Gastrocnemius medialis (tissue), 4 donors: ENCODE results near the gene SMIM9. TPM values are rescaled to one million over a fixed set of nuclear protein-coding genes. Genes with fewer than 3 reads are reported as not detected.
"Not testable (repeated sequence)": the region's sequence is repeated elsewhere in the genome, so short reads cannot be mapped to it uniquely, and the experiment has no call there.

Source experiments
- ATAC-seq, 2 donors: fragments of 150-250 bp; one replicate each; pipeline ENCODE4 v1.9.1; 2016
- DNase-seq, 2 donors: peaks; one replicate each; pipeline ENCODE4 v3.0.0-alpha.2; 2019
- H3K27ac ChIP-seq, 4 donors: fragments of 200-600 bp; sonication (generic); 1 replicate in 1 of 4; 2 replicates in 3 of 4; pipeline ENCODE4 v1.5.1; 2016 to 2018; ENCODE audit warnings: mild to moderate bottlenecking in 2 of 4, moderate library complexity in 1 of 4
- H3K27me3 ChIP-seq, 3 donors: fragments of 200-600 bp; sonication (generic) in 2 of 3; 1 replicate in 1 of 3; 2 replicates in 2 of 3; pipeline versions ENCODE4 v1.5.1 to v1.6.0; 2016 to 2019; ENCODE audit warnings: mild to moderate bottlenecking in 1 of 3, moderate library complexity in 1 of 3
- H3K36me3 ChIP-seq, 2 donors: fragments of 200-600 bp; sonication (generic) in 1 of 2; one replicate each; pipeline ENCODE4 v1.5.1; 2017 to 2018
- H3K4me1 ChIP-seq, 2 donors: fragments of 200-600 bp; sonication (generic) in 1 of 2; one replicate each; pipeline ENCODE4 v1.5.1; 2016 to 2017; ENCODE audit warnings: mild to moderate bottlenecking in 2 of 2
- H3K4me3 ChIP-seq, 4 donors: fragments of 200-600 bp; sonication (generic) in 3 of 4; 1 replicate in 1 of 4; 2 replicates in 3 of 4; pipeline ENCODE4 v1.5.1; 2016 to 2019; ENCODE audit warnings: mild to moderate bottlenecking in 2 of 4
- H3K9me3 ChIP-seq, 3 donors: fragments of 200-600 bp; sonication (generic) in 2 of 3; 1 replicate in 1 of 3; 2 replicates in 2 of 3; pipeline ENCODE4 v1.5.1; 2016 to 2019
- POLR2A ChIP-seq, 2 donors: fragments of 450-650 bp; IDR thresholded peaks; one replicate each; pipeline ENCODE4 v1.6.1; 2017; ENCODE audit warnings: antibody characterized with exemption in 2 of 2, mild to moderate bottlenecking in 2 of 2, moderate library complexity in 2 of 2
- in situ Hi-C, 4 donors: fragments of 200-750 bp; cut with MboI; loops; one replicate each; pipeline versions ENCODE4 v1.15.0 to v1.8.0; 2017; ENCODE audit warnings: low sequenced_read_pairs in 4 of 4
- intact Hi-C: fragments of 100-400 bp; cut with DNase I; formaldehyde crosslinking; loops from one replicate; pipeline ENCODE4 v1.15.1; 2023; ENCODE audit warnings: low total_unique reads
- total RNA-seq, 4 donors: library from RNA; depleted of rRNA; stranded (reverse); fragments of >200 nt; gene quantifications; one replicate each; pipeline versions ENCODE4 v1.1.0 to v1.2.3, GENCODE V29; 2016
- TF ChIP-seq, protein P1 (sequence below), 5 experiments: fragments of 450-650 bp in 3 of 5; fragments of 200-600 bp in 2 of 5; sonication (generic) in 2 of 5; IDR thresholded peaks in 4 of 5; conservative IDR thresholded peaks in 1 of 5; 1 replicate in 4 of 5; 2 replicates in 1 of 5; pipeline ENCODE4 v1.5.1; 2016 to 2019; ENCODE audit warnings: antibody characterized with exemption in 5 of 5, mild to moderate bottlenecking in 3 of 5, moderate library complexity in 3 of 5

Gene SMIM9
- total RNA-seq, 4 donors from 2014 or later, result not detected

DNA sequence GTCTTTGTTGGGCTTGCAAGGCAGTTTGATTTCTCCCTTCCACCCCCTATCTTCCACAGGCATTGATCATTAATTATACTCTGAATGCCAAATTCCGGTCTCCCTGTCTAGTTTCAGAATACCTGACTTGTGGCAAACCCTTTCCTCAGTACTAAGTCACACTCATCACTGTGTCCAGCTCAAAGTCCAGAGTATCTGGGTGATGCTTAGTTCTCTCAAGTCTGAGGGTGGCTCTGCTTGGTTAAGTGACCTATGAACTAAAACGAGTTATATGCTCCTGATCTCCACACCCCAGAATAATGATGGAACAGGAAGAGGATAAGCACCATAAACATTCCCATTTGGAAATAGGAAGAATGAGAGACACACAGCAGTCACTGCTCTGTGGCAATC lies 6.5 kb downstream of the SMIM9 start:
- intact Hi-C loops, result no loop called here
- H3K9me3 ChIP-seq, result no peaks in the 10 kb centered on the region
- TF ChIP-seq, protein P1, sequence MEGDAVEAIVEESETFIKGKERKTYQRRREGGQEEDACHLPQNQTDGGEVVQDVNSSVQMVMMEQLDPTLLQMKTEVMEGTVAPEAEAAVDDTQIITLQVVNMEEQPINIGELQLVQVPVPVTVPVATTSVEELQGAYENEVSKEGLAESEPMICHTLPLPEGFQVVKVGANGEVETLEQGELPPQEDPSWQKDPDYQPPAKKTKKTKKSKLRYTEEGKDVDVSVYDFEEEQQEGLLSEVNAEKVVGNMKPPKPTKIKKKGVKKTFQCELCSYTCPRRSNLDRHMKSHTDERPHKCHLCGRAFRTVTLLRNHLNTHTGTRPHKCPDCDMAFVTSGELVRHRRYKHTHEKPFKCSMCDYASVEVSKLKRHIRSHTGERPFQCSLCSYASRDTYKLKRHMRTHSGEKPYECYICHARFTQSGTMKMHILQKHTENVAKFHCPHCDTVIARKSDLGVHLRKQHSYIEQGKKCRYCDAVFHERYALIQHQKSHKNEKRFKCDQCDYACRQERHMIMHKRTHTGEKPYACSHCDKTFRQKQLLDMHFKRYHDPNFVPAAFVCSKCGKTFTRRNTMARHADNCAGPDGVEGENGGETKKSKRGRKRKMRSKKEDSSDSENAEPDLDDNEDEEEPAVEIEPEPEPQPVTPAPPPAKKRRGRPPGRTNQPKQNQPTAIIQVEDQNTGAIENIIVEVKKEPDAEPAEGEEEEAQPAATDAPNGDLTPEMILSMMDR (IDR thresholded peaks at IDR 0.05 in 4 of 5, conservative IDR thresholded peaks at IDR 0.05 in 1 of 5), result no peak
- TF ChIP-seq POLR2A (IDR thresholded peaks at IDR 0.05), result no peak
- ATAC-seq (no peak), DNase-seq (no peak)
- H3K4me1 ChIP-seq, result no peaks in the 10 kb centered on the region
- H3K4me3 ChIP-seq, result no peak overlapping the region
- no peaks in the 10 kb centered on the region for H3K36me3 ChIP-seq
- H3K27ac ChIP-seq, result no peak overlapping the region
- in situ Hi-C loops, result no loop called here
- no peaks in the 10 kb centered on the region for H3K27me3 ChIP-seq

DNA sequence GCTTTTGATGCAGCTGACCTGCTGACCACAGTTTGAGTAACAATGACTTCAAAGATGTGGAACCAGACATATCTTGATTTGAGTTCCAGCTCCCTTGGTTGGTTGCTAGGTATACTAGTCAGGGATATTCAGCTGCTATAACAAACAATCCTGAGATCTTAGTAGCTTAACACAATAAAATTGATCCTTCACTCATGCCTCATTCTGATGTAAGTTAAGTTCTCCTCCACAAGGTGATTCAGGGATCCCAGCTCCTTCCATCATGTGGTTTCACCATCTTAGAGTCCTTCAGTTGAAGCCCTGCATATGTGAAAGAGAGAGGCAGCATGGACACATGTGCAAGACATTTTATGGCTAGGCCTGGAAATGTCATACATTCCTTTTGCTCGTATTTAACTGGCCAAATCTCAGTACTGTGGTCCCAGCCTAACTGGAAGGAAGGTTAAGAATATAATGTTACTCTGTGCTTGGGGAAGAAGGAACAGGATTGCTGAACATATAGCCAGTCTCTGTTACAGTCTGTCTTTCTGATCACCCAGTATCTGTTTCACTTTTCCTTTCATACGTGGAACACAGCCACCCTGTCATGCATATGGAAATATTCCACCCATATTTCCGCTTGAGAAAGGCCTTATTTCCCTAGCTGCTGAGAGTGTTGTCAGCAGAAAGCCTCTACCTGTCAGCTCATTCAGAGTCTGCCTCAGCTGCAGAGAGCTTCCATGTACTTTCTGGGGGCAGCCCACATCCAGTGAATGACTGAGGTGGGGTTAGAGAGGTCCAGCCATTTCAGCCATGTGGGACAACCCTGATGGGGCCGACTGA lies 7.1 kb downstream of the SMIM9 start:
- Histone ChIP-seq H3K4me1 (no peaks in the 10 kb centered on the region), H3K9me3 (no peaks in the 10 kb centered on the region), H3K27me3 (no peaks in the 10 kb centered on the region), H3K36me3 (no peaks in the 10 kb centered on the region), H3K4me3 (no peak overlapping the region), H3K27ac (no peak overlapping the region)
- in situ Hi-C loops, result no loop called here
- no peak for ATAC-seq
- DNase-seq, result no peak
- intact Hi-C loops, result no loop called here
- TF ChIP-seq, protein P1 (IDR thresholded peaks at IDR 0.05 in 4 of 5, conservative IDR thresholded peaks at IDR 0.05 in 1 of 5), result no peak
- no peak for TF ChIP-seq POLR2A (IDR thresholded peaks at IDR 0.05)

DNA sequence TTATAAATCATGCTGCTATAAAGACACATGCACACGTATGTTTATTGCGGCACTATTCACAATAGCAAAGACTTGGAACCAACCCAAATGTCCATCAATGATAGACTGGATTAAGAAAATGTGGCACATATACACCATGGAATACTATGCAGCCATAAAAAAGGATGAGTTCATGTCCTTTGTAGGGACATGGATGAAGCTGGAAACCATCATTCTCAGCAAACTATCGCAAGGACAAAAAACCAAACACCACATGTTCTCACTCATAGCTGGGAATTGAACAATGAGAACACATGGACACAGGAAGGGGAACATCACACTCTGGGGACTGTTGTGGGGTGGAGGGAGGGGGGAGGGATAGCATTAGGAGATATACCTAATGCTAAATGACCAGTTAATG lies 8.9 kb downstream of the SMIM9 start:
- intact Hi-C loops, H3K27ac ChIP-seq, H3K4me1 ChIP-seq, H3K36me3 ChIP-seq, in situ Hi-C loops, DNase-seq, ATAC-seq, H3K9me3 ChIP-seq, H3K4me3 ChIP-seq, H3K27me3 ChIP-seq: not testable (repeated sequence)

DNA sequence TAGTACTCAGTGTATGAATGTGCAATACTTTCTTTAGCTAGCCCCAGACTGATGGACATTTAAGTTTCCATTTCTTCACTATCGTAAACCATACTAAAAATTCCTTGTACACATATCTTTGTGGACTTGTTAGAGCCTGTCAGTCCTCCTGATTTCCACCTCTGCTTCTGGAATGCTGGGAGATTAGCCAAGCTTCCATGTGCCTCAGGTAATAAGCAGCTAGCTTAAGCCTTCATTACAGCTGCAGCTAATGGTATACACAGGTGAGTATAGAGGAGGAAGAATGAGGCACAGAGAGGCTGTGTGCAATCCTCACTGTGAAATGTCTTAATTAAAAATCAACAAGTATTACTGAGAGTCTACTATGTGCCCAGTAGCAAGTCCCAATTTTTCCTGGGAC lies 9.8 kb downstream of the SMIM9 start:
- no peaks in the 10 kb centered on the region for H3K36me3 ChIP-seq
- no peaks in the 10 kb centered on the region for H3K9me3 ChIP-seq
- intact Hi-C loops (no loop called here), in situ Hi-C loops (no loop called here)
- no peak for ATAC-seq
- no peak for DNase-seq
- no peak for TF ChIP-seq POLR2A (IDR thresholded peaks at IDR 0.05)
- TF ChIP-seq, protein P1 (IDR thresholded peaks at IDR 0.05 in 4 of 5, conservative IDR thresholded peaks at IDR 0.05 in 1 of 5), result no peak
- no peaks in the 10 kb centered on the region for H3K4me1 ChIP-seq
- H3K4me3 ChIP-seq, result no peak overlapping the region
- no peak overlapping the region for H3K27ac ChIP-seq
- no peaks in the 10 kb centered on the region for H3K27me3 ChIP-seq

DNA sequence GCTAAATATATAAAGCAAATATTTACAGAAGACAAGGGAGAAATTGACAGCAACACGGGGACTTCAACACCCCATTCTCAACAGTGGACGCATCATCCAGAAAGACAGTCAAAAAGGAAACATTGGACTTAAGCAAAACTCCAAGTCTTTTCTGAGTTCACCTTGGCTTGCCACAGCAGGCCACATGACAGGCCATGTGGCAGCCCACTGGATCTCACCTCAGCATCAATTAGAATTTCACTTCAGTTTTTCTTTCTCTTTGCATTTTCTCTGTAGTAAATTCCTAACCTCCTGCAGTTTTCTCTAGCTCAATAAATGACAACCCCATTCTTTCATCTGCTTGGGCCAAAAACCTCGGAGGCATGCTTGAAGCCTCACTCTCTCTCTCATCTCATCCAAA lies 12.4 kb downstream of the SMIM9 start:
- Histone ChIP-seq H3K27me3 (no peaks in the 10 kb centered on the region), H3K9me3 (no peaks in the 10 kb centered on the region), H3K27ac (no peak overlapping the region), H3K36me3 (no peaks in the 10 kb centered on the region), H3K4me3 (no peak overlapping the region), H3K4me1 (no peaks in the 10 kb centered on the region)
- in situ Hi-C loops (no loop called here), intact Hi-C loops (no loop called here)
- ATAC-seq (no peak), DNase-seq (no peak)
- TF ChIP-seq, protein P1 (IDR thresholded peaks at IDR 0.05 in 4 of 5, conservative IDR thresholded peaks at IDR 0.05 in 1 of 5), result no peak
- no peak for TF ChIP-seq POLR2A (IDR thresholded peaks at IDR 0.05)
